OCI-LY3 (cell line): ENCODE results near the gene LRRC72.

ENCODE experiments used
- EZH2phosphoT487 ChIP-seq: fragments of 200-600 bp; shearing (Covaris generic); IDR thresholded peaks from 2 replicates; pipeline ENCODE4 v1.6.1; 2018; ENCODE audit warnings: antibody characterized with exemption, mixed run types, low read depth
- TF ChIP-seq, protein P1 (sequence below): fragments of 200-600, 300-600 bp; sonication (generic); IDR thresholded peaks from 2 replicates; pipeline ENCODE4 v1.5.1; 2014; ENCODE audit warnings: antibody characterized with exemption, low read length, low read depth

DNA sequence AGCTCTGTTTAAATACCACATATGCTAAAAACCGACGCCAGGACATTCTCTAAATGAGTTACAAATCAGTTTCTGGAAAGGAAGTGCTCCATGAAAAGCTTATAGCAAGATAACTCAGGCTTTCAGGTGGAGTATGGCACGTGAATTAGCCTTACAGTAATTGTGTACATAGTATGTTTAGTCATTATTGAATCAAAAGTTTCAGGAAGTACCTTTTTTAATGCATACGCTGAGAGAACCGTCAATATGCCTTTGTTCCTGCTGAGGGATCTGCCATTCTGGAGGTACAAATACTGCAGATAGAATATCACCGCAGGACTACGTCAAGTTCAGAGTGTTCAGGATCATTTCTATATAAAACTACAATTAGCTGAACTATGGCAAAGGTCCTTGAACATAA is 73.2 kb downstream of the LRRC72 start:
- no peak for TF ChIP-seq EZH2phosphoT487
- TF ChIP-seq, protein P1, sequence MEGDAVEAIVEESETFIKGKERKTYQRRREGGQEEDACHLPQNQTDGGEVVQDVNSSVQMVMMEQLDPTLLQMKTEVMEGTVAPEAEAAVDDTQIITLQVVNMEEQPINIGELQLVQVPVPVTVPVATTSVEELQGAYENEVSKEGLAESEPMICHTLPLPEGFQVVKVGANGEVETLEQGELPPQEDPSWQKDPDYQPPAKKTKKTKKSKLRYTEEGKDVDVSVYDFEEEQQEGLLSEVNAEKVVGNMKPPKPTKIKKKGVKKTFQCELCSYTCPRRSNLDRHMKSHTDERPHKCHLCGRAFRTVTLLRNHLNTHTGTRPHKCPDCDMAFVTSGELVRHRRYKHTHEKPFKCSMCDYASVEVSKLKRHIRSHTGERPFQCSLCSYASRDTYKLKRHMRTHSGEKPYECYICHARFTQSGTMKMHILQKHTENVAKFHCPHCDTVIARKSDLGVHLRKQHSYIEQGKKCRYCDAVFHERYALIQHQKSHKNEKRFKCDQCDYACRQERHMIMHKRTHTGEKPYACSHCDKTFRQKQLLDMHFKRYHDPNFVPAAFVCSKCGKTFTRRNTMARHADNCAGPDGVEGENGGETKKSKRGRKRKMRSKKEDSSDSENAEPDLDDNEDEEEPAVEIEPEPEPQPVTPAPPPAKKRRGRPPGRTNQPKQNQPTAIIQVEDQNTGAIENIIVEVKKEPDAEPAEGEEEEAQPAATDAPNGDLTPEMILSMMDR, result no peak
